Prostate gland (tissue), 2 donors: Measurements from ENCODE around the gene SRPK1.

Source experiments
- POLR2A ChIP-seq: fragments of 450-650 bp; IDR thresholded peaks from one replicate; pipeline ENCODE4 v1.6.1; 2016; ENCODE audit warnings: antibody characterized with exemption, mild to moderate bottlenecking
- POLR2AphosphoS5 ChIP-seq: sonication (generic); formaldehyde crosslinking; IDR thresholded peaks from one replicate; pipeline ENCODE4 v1.6.1; 2017; ENCODE audit warnings: antibody characterized with exemption
- TF ChIP-seq, protein P1 (sequence below), 4 experiments: fragments of 200-600 bp in 2 of 4; fragments of 450-650 bp in 2 of 4; sonication (generic) in 2 of 4; IDR thresholded peaks; 1 replicate in 3 of 4; 2 replicates in 1 of 4; pipeline ENCODE4 v1.5.1; 2016 to 2019; ENCODE audit warnings: antibody characterized with exemption in 4 of 4, mild to moderate bottlenecking in 2 of 4, moderate library complexity in 2 of 4

DNA sequence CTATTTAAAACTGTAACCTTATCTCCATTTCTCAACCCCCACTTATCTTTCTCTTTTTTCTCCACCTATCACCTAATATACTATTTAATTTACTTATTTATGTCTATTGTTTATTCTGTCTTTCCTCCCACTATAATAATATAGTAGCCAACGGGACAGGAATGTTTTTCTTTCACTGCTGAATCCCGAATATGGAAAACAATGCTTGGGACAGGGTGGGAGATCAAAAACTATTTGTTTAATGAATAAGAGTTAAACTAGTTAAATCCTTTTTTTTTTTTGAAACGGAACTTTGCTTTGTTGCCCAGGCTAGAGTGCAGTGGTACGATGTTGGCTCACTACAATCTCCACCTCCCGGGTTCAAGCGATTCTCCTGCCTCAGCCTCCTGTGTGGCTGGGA lies 6.4 kb downstream of the SRPK1 start:
- TF ChIP-seq, protein P1, sequence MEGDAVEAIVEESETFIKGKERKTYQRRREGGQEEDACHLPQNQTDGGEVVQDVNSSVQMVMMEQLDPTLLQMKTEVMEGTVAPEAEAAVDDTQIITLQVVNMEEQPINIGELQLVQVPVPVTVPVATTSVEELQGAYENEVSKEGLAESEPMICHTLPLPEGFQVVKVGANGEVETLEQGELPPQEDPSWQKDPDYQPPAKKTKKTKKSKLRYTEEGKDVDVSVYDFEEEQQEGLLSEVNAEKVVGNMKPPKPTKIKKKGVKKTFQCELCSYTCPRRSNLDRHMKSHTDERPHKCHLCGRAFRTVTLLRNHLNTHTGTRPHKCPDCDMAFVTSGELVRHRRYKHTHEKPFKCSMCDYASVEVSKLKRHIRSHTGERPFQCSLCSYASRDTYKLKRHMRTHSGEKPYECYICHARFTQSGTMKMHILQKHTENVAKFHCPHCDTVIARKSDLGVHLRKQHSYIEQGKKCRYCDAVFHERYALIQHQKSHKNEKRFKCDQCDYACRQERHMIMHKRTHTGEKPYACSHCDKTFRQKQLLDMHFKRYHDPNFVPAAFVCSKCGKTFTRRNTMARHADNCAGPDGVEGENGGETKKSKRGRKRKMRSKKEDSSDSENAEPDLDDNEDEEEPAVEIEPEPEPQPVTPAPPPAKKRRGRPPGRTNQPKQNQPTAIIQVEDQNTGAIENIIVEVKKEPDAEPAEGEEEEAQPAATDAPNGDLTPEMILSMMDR (IDR thresholded peaks at IDR 0.05): no peak
- TF ChIP-seq POLR2A (no peak), POLR2AphosphoS5 (no peak)
